Neural progenitor cell (in vitro differentiated cells): Measurements from ENCODE around the gene POC1A.

Source experiments
- CTCF ChIP-seq: fragments of 200-600 bp; sonication (generic); IDR thresholded peaks from 2 replicates; pipeline ENCODE4 v1.5.1; 2017; ENCODE audit warnings: antibody characterized with exemption, mild to moderate bottlenecking
- EZH2 ChIP-seq: fragments of 200-600 bp; sonication (generic); IDR thresholded peaks from 2 replicates; pipeline ENCODE4 v1.6.1; 2017; ENCODE audit warnings: antibody characterized with exemption, mild to moderate bottlenecking, moderate library complexity
- EZH2phosphoT487 ChIP-seq: fragments of 200-600 bp; sonication (generic); IDR thresholded peaks from 2 replicates; pipeline ENCODE4 v1.6.1; 2017; ENCODE audit warnings: antibody characterized with exemption

DNA sequence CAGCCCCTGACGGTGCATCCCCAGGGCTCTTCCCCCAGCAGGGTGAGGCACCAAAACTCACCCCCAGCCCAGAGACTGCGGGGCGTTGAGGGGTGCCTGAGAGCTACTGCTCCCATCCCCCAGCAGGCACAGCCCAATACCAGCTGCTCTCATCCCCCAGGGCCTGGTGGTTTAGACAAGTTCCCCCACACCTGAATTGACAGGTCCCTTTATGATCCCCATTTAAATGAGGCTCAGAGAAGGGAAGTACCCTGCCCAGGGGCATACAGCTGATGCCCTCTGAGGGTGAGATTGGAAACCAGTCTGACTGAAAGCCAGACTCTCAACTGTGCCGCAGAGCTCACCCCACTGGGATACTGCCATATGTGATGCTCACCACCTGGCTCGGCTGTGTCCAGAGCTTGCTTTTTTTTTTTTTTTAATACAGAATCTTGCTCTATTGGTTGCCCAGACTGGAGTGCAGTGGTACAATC is 118.0 kb downstream of the POC1A start:
- TF ChIP-seq CTCF: no peak
- no peak for TF ChIP-seq EZH2
- TF ChIP-seq EZH2phosphoT487: no peak
